ENCODE measurements around the gene SLC38A4. TPM values are rescaled to one million over a fixed set of nuclear protein-coding genes. Genes with fewer than 3 reads are reported as not detected.

The SLC38A4 gene
- total RNA-seq, 1 donor from 2014 or later, result 4.7 TPM

DNA sequence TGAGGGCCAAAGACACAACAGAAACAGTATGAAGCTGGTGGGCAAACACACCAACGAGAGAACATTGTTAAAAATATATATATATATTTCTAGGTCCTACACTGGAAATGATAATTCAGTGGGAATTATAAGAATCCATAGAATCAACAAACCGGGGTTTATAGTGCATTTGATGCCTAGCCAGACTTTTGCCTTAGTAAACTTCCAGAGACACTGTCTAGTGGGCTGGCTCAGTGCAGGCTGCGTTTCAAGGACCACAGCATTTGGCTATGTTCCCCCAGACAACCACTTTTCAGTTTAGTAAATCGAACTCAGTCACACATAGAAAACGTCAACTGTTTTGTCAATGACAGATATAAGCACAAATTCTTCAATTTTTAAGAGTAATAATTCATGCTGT, 41.9 kb downstream of the SLC38A4 start:
- H3K4me1 ChIP-seq (ENCODE audit: control insufficient read depth in 3 of 3, insufficient read depth in 3 of 3, low read length in 3 of 3), result peaks cover 10 to 21% (median 17%) of the 10 kb centered on the region in 3 donors
- no peak overlapping the region for H3K27ac ChIP-seq (ENCODE audit: low read depth, low read length)
- H3K9me3 ChIP-seq (ENCODE audit: control insufficient read depth in 3 of 3, low read length in 3 of 3), result no peaks in the 10 kb centered on the region
- no peaks in the 10 kb centered on the region for H3K27me3 ChIP-seq (ENCODE audit: control insufficient read depth in 3 of 3, insufficient read depth in 3 of 3, low read length in 3 of 3)
- H3K4me3 ChIP-seq (ENCODE audit: low read length in 3 of 3), result no peak overlapping the region
- H3K36me3 ChIP-seq (ENCODE audit: control insufficient read depth in 3 of 3, insufficient read depth in 3 of 3, low read length in 3 of 3), result no peaks in the 10 kb centered on the region
- no peak overlapping the region for H3K9ac ChIP-seq (ENCODE audit: low read depth in 1 of 3, low read length in 3 of 3)

DNA sequence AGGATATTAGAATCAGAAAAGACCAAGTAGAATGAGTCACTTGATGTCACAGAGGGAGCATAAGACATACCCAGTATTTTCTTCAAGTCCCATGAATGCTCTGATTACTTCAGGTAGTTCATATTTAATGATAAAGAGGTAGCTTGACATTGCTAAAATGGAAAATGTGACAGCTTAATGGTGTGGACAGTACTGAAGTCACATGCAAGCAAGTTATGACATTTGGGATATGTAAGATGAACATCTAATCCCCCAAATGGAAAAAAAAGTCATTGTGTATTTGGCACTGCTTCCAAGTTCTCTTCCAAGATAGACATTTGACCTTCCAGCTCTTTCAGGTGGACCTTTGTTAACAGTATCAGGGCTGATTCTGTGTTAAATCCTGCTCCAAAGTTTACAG, 45.9 kb downstream of the SLC38A4 start:
- H3K27me3 ChIP-seq (ENCODE audit: control insufficient read depth in 3 of 3, insufficient read depth in 3 of 3, low read length in 3 of 3), result no peaks in the 10 kb centered on the region
- H3K27ac ChIP-seq (ENCODE audit: low read depth, low read length), result no peak overlapping the region
- no peaks in the 10 kb centered on the region for H3K36me3 ChIP-seq (ENCODE audit: control insufficient read depth in 3 of 3, insufficient read depth in 3 of 3, low read length in 3 of 3)
- H3K4me3 ChIP-seq (ENCODE audit: low read length in 3 of 3), result no peak overlapping the region
- H3K9me3 ChIP-seq (ENCODE audit: control insufficient read depth in 3 of 3, low read length in 3 of 3), result no peaks in the 10 kb centered on the region
- H3K9ac ChIP-seq (ENCODE audit: low read depth in 1 of 3, low read length in 3 of 3), result no peak overlapping the region
- peaks cover 7 to 16% (median 8%) of the 10 kb centered on the region in 3 donors for H3K4me1 ChIP-seq (ENCODE audit: control insufficient read depth in 3 of 3, insufficient read depth in 3 of 3, low read length in 3 of 3)

DNA sequence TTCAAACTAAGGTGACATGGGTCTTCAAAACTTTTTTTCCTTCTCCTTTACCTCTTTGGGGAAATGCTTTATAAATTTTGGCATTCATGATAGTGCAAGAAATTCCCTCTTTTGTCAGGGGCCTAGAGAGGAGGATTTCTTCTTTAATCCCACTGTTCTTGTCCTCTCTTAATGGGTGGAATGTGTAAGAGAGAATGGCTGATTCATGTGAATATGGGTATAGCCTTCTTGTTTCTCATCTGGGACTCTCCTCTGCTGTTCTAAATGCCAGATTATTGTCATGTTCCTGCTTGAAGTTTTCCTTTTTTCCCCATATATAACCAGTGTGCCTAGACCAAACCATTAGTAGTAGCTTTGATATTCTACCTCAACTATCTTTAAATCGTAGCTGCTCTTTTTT, 46.7 kb downstream of the SLC38A4 start:
- Histone ChIP-seq H3K9ac (ENCODE audit: low read depth in 1 of 3, low read length in 3 of 3) (no peak overlapping the region), H3K4me1 (ENCODE audit: control insufficient read depth in 3 of 3, insufficient read depth in 3 of 3, low read length in 3 of 3) (peaks cover 6 to 19% (median 11%) of the 10 kb centered on the region in 3 donors)

DNA sequence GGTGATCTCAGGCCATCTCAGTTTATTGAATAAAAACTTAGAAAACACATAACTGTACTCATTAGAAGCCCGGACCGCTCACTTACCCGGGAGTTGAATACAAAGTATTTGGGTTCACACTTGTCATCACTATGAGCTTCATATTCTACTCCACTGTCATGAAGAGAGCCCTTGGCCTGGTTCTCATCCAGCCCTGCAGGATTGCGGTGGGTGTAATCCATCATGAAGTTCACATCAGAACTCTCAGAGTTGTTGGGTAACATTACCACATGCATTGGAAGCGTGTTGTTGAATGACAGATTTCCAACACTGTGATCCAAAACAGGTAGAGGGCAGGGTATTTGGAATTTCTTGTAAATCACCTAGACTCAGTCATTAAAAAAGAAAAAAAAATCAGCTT, 47.4 kb downstream of the SLC38A4 start:
- H3K27ac ChIP-seq (ENCODE audit: low read depth, low read length), result no peak overlapping the region
- no peaks in the 10 kb centered on the region for H3K9me3 ChIP-seq (ENCODE audit: control insufficient read depth in 3 of 3, low read length in 3 of 3)
- H3K36me3 ChIP-seq (ENCODE audit: control insufficient read depth in 3 of 3, insufficient read depth in 3 of 3, low read length in 3 of 3), result no peaks in the 10 kb centered on the region
- no peak overlapping the region for H3K4me3 ChIP-seq (ENCODE audit: low read length in 3 of 3)
- H3K27me3 ChIP-seq (ENCODE audit: control insufficient read depth in 3 of 3, insufficient read depth in 3 of 3, low read length in 3 of 3), result no peaks in the 10 kb centered on the region
- peaks cover 10 to 23% (median 18%) of the 10 kb centered on the region in 3 donors for H3K4me1 ChIP-seq (ENCODE audit: control insufficient read depth in 3 of 3, insufficient read depth in 3 of 3, low read length in 3 of 3)
- H3K9ac ChIP-seq (ENCODE audit: low read depth in 1 of 3, low read length in 3 of 3), result no peak overlapping the region

More for the DNA sequence above, 46.7 kb downstream of the SLC38A4 start:
- H3K36me3 ChIP-seq (ENCODE audit: control insufficient read depth in 3 of 3, insufficient read depth in 3 of 3, low read length in 3 of 3), result no peaks in the 10 kb centered on the region
- H3K9me3 ChIP-seq (ENCODE audit: control insufficient read depth in 3 of 3, low read length in 3 of 3), result no peaks in the 10 kb centered on the region
- H3K27ac ChIP-seq (ENCODE audit: low read depth, low read length), result no peak overlapping the region
- H3K27me3 ChIP-seq (ENCODE audit: control insufficient read depth in 3 of 3, insufficient read depth in 3 of 3, low read length in 3 of 3), result no peaks in the 10 kb centered on the region
- H3K4me3 ChIP-seq (ENCODE audit: low read length in 3 of 3), result no peak overlapping the region

GRCh38 chr12:46777587-46777986, 48.2 kb downstream of the SLC38A4 start:
- Histone ChIP-seq H3K27ac (ENCODE audit: low read depth, low read length) (no peak overlapping the region), H3K4me1 (ENCODE audit: control insufficient read depth in 3 of 3, insufficient read depth in 3 of 3, low read length in 3 of 3) (peaks cover 15 to 29% (median 21%) of the 10 kb centered on the region in 3 donors), H3K36me3 (ENCODE audit: control insufficient read depth in 3 of 3, insufficient read depth in 3 of 3, low read length in 3 of 3) (no peaks in the 10 kb centered on the region)

GRCh38 chr12:46775796-46776195, 50.0 kb downstream of the SLC38A4 start:
- H3K27ac ChIP-seq (ENCODE audit: low read depth, low read length), result no peak overlapping the region

More at GRCh38 chr12:46777587-46777986, 48.2 kb downstream of the SLC38A4 start:
- no peak overlapping the region for H3K4me3 ChIP-seq (ENCODE audit: low read length in 3 of 3)
- H3K9ac ChIP-seq (ENCODE audit: low read depth in 1 of 3, low read length in 3 of 3), result no peak overlapping the region
- H3K27me3 ChIP-seq (ENCODE audit: control insufficient read depth in 3 of 3, insufficient read depth in 3 of 3, low read length in 3 of 3), result no peaks in the 10 kb centered on the region
- H3K9me3 ChIP-seq (ENCODE audit: control insufficient read depth in 3 of 3, low read length in 3 of 3), result no peaks in the 10 kb centered on the region

GRCh38 chr12:46774322-46774633, 51.5 kb downstream of the SLC38A4 start:
- Histone ChIP-seq H3K9ac (ENCODE audit: low read depth in 1 of 3, low read length in 3 of 3) (peak overlapping the region; percentile 8 to 45 (median 17)), H3K9me3 (ENCODE audit: control insufficient read depth in 3 of 3, low read length in 3 of 3) (no peaks in the 10 kb centered on the region), H3K36me3 (ENCODE audit: control insufficient read depth in 3 of 3, insufficient read depth in 3 of 3, low read length in 3 of 3) (no peaks in the 10 kb centered on the region), H3K27ac (ENCODE audit: low read depth, low read length) (peak overlapping the region; percentile 61), H3K4me3 (ENCODE audit: low read length in 3 of 3) (no peak overlapping the region), H3K4me1 (ENCODE audit: control insufficient read depth in 3 of 3, insufficient read depth in 3 of 3, low read length in 3 of 3) (peaks cover 33 to 42% (median 33%) of the 10 kb centered on the region in 3 donors), H3K27me3 (ENCODE audit: control insufficient read depth in 3 of 3, insufficient read depth in 3 of 3, low read length in 3 of 3) (no peaks in the 10 kb centered on the region)

More at GRCh38 chr12:46775796-46776195, 50.0 kb downstream of the SLC38A4 start:
- Histone ChIP-seq H3K36me3 (ENCODE audit: control insufficient read depth in 3 of 3, insufficient read depth in 3 of 3, low read length in 3 of 3) (no peaks in the 10 kb centered on the region), H3K4me1 (ENCODE audit: control insufficient read depth in 3 of 3, insufficient read depth in 3 of 3, low read length in 3 of 3) (peaks cover 28 to 44% (median 30%) of the 10 kb centered on the region in 3 donors), H3K4me3 (ENCODE audit: low read length in 3 of 3) (no peak overlapping the region), H3K9me3 (ENCODE audit: control insufficient read depth in 3 of 3, low read length in 3 of 3) (no peaks in the 10 kb centered on the region), H3K27me3 (ENCODE audit: control insufficient read depth in 3 of 3, insufficient read depth in 3 of 3, low read length in 3 of 3) (no peaks in the 10 kb centered on the region), H3K9ac (ENCODE audit: low read depth in 1 of 3, low read length in 3 of 3) (no peak overlapping the region)

DNA sequence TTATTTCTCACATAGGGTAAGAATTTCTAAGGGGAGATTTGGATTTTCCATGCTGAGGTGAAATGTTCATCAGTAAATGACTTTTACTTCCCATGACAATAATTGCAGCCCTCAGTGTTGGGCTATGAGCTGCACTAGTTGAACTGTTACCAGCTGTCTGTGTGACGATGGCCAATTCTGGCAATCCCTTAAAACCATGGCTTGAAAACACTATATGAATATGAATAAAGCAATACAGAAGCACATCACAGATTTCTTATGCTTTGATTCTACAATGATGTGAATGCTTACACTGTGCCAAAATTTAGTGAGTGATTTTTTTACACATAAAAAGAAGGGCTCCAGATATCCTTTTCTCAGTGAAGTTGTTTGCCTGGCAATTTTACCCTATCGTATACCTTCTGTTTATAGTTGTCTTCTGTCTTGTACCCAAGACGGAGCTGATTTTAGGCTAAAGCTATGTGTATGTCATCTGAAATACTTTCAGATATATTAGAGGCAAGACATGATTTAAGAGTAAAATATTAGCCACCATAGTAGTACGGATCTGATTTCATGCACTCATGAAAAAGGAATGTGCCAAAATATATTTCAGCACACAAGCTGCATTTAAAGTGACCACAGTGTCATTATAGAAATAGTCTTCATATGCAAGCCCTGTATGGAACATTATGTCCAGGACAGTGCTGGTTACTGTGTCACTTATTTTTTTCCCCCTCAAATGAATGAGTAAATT, 52.0 kb downstream of the SLC38A4 start:
- no peaks in the 10 kb centered on the region for H3K27me3 ChIP-seq (ENCODE audit: control insufficient read depth in 3 of 3, insufficient read depth in 3 of 3, low read length in 3 of 3)
- peaks cover 33 to 40% (median 33%) of the 10 kb centered on the region in 3 donors for H3K4me1 ChIP-seq (ENCODE audit: control insufficient read depth in 3 of 3, insufficient read depth in 3 of 3, low read length in 3 of 3)

GRCh38 chr12:46771268-46771827, 54.4 kb downstream of the SLC38A4 start:
- H3K9ac ChIP-seq (ENCODE audit: low read depth in 1 of 3, low read length in 3 of 3), result no peak overlapping the region
- no peaks in the 10 kb centered on the region for H3K9me3 ChIP-seq (ENCODE audit: control insufficient read depth in 3 of 3, low read length in 3 of 3)
- peaks cover 33 to 37% (median 33%) of the 10 kb centered on the region in 3 donors for H3K4me1 ChIP-seq (ENCODE audit: control insufficient read depth in 3 of 3, insufficient read depth in 3 of 3, low read length in 3 of 3)
- H3K27ac ChIP-seq (ENCODE audit: low read depth, low read length), result peak overlapping the region; percentile 21
- no peaks in the 10 kb centered on the region for H3K27me3 ChIP-seq (ENCODE audit: control insufficient read depth in 3 of 3, insufficient read depth in 3 of 3, low read length in 3 of 3)
- H3K4me3 ChIP-seq (ENCODE audit: low read length in 3 of 3), result no peak overlapping the region
- no peaks in the 10 kb centered on the region for H3K36me3 ChIP-seq (ENCODE audit: control insufficient read depth in 3 of 3, insufficient read depth in 3 of 3, low read length in 3 of 3)

More for the DNA sequence above, 52.0 kb downstream of the SLC38A4 start:
- Histone ChIP-seq H3K9me3 (ENCODE audit: control insufficient read depth in 3 of 3, low read length in 3 of 3) (no peaks in the 10 kb centered on the region), H3K27ac (ENCODE audit: low read depth, low read length) (peak overlapping the region; percentile 61), H3K36me3 (ENCODE audit: control insufficient read depth in 3 of 3, insufficient read depth in 3 of 3, low read length in 3 of 3) (no peaks in the 10 kb centered on the region), H3K9ac (ENCODE audit: low read depth in 1 of 3, low read length in 3 of 3) (peak overlapping the region; percentile 8 to 45 (median 17)), H3K4me3 (ENCODE audit: low read length in 3 of 3) (no peak overlapping the region)

DNA sequence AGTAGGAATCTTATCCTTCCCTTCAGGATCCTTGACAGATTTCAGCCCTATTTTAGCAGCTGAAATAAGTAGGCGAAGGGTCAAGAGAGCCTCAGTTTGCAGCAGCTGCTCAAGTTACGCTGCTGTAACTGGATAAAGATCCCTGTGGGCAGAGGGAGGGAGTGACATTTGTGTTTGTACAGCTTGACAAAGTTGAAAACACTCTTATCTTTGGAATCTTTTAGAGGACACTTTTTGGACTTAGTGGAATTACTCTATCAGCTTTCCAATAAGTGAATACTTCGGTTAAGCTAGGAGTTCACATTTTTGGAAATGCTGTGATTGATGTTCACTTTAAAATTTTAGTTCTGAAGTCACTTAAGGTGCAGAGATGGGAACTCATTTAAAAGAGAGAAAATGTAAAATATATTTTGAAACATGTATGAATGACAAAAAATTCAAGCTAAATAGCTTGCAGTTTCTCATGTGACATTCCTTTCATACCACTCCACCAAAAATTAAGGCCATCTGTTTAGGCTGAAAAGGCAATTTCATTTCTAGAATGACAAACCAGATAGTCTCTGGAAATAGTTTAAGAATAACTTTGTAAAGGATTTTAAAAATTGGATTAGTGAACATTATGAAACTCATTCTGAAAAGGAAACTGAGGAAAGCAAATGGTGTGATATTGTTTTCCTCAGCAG, 55.2 kb downstream of the SLC38A4 start:
- no peaks in the 10 kb centered on the region for H3K36me3 ChIP-seq (ENCODE audit: control insufficient read depth in 3 of 3, insufficient read depth in 3 of 3, low read length in 3 of 3)
- H3K27ac ChIP-seq (ENCODE audit: low read depth, low read length), result no peak overlapping the region
- H3K9ac ChIP-seq (ENCODE audit: low read depth in 1 of 3, low read length in 3 of 3), result no peak overlapping the region
- H3K4me1 ChIP-seq (ENCODE audit: control insufficient read depth in 3 of 3, insufficient read depth in 3 of 3, low read length in 3 of 3), result peaks cover 33 to 37% (median 33%) of the 10 kb centered on the region in 3 donors
- H3K4me3 ChIP-seq (ENCODE audit: low read length in 3 of 3), result peak overlapping the region in 2 of 3 donors; percentile 8 to 35
- no peaks in the 10 kb centered on the region for H3K27me3 ChIP-seq (ENCODE audit: control insufficient read depth in 3 of 3, insufficient read depth in 3 of 3, low read length in 3 of 3)
- no peaks in the 10 kb centered on the region for H3K9me3 ChIP-seq (ENCODE audit: control insufficient read depth in 3 of 3, low read length in 3 of 3)

Data from skeletal muscle tissue (tissue), 4 donors.